HepG2 (cell line): ENCODE results near the gene PROX1. TPM values are rescaled to one million over a fixed set of nuclear protein-coding genes. Genes with fewer than 3 reads are reported as not detected.

ENCODE experiments used
- BHLHE40 ChIP-seq: IDR thresholded peaks from 2 replicates; pipeline ENCODE4 v1.6.1; 2011; ENCODE audit warnings: low read length, improper control_type of control experiment
- CC2D1A ChIP-seq: sonication (generic); formaldehyde crosslinking; IDR thresholded peaks from 2 replicates; pipeline ENCODE4 v1.8.1; 2023; ENCODE audit warnings: mild to moderate bottlenecking, missing genetic modification reagents
- DNMT1 ChIP-seq: sonication (generic); formaldehyde crosslinking; IDR thresholded peaks from 2 replicates; pipeline ENCODE4 v1.5.1; 2020; ENCODE audit warnings: mild to moderate bottlenecking, missing genetic modification reagents
- FOXP1 ChIP-seq, 2 experiments: fragments of 450-650 bp in 1 of 2; IDR thresholded peaks; 2 replicates each; pipeline ENCODE4 v1.6.1; 2017 to 2018; ENCODE audit warnings: antibody characterized with exemption in 1 of 2
- HMG20B ChIP-seq: conservative IDR thresholded peaks from 2 replicates; pipeline ENCODE4 v1.6.1; 2016; ENCODE audit warnings: missing genetic modification reagents, missing compliant biosample characterization
- PTBP1 ChIP-seq: fragments of 200-400 bp; formaldehyde crosslinking; IDR thresholded peaks from 2 replicates; pipeline ENCODE4 v1.6.1; 2018; ENCODE audit warnings: low read length, low read depth; ENCODE audit not compliant: poor library complexity, severe bottlenecking
- RBAK ChIP-seq: sonication (generic); formaldehyde crosslinking; IDR thresholded peaks from 2 replicates; pipeline ENCODE4 v1.5.1; 2020; ENCODE audit warnings: mild to moderate bottlenecking, missing genetic modification reagents
- SMAD1 ChIP-seq: sonication (generic); formaldehyde crosslinking; IDR thresholded peaks from 2 replicates; pipeline ENCODE4 v1.4.0; 2020; ENCODE audit warnings: missing genetic modification reagents, low read depth, mild to moderate bottlenecking, borderline replicate concordance
- TBX3 ChIP-seq: fragments of 450-650 bp; IDR thresholded peaks from 2 replicates; pipeline ENCODE4 v1.6.1; 2017; ENCODE audit warnings: antibody characterized with exemption, mild to moderate bottlenecking, inconsistent platforms, borderline replicate concordance
- ZFP62 ChIP-seq: sonication (generic); formaldehyde crosslinking; IDR thresholded peaks from 2 replicates; pipeline ENCODE4 v1.4.0; 2020; ENCODE audit warnings: missing genetic modification reagents
- ZNF3 ChIP-seq: IDR thresholded peaks from 2 replicates; pipeline ENCODE4 v1.7.0; 2017; ENCODE audit warnings: inconsistent platforms
- ZNF430 ChIP-seq: sonication (generic); formaldehyde crosslinking; IDR thresholded peaks from 2 replicates; pipeline ENCODE4 v1.9.0; 2021; ENCODE audit warnings: mild to moderate bottlenecking, missing genetic modification reagents
- ZNF501 ChIP-seq: sonication (generic); formaldehyde crosslinking; IDR thresholded peaks from 2 replicates; pipeline ENCODE4 v1.5.1; 2020; ENCODE audit warnings: mild to moderate bottlenecking, moderate library complexity, missing genetic modification reagents
- ZNF543 ChIP-seq: sonication (generic); formaldehyde crosslinking; IDR thresholded peaks from 2 replicates; pipeline ENCODE4 v1.4.0; 2020; ENCODE audit warnings: mild to moderate bottlenecking, missing genetic modification reagents
- ZNF570 ChIP-seq: sonication (generic); formaldehyde crosslinking; IDR thresholded peaks from 2 replicates; pipeline ENCODE4 v1.4.0; 2020; ENCODE audit warnings: mild to moderate bottlenecking, missing genetic modification reagents, borderline replicate concordance
- ZNF883 ChIP-seq: sonication (generic); formaldehyde crosslinking; IDR thresholded peaks from 2 replicates; pipeline ENCODE4 v1.5.1; 2020; ENCODE audit warnings: mild to moderate bottlenecking, missing genetic modification reagents; ENCODE audit errors: not compliant biosample characterization
- polyA plus RNA-seq, 8 experiments: library from polyadenylated mRNA; depleted of rRNA in 3 of 8; stranded (reverse) in 7 of 8; unstranded in 1 of 8; fragments of >200 nt; fragmentation: Illumina TruSeq in 4 of 8; extraction: Trizol in 4 of 8; gene quantifications; 2 replicates each; pipeline versions ENCODE4 v1.2.1 to v1.2.3, GENCODE V29; 2011 to 2016; ENCODE audit warnings: low read depth in 4 of 8, missing spikeins in 1 of 8, mixed read lengths in 1 of 8; ENCODE audit not compliant: insufficient read depth in 1 of 8
- total RNA-seq, 5 experiments: library from RNA; depleted of rRNA; stranded (reverse); fragments of >200 nt; fragmentation: Illumina TruSeq; extraction: Trizol; gene quantifications; 2 replicates each; pipeline ENCODE4 v1.2.3, GENCODE V29; 2016; ENCODE audit warnings: low read depth in 1 of 5
- TF ChIP-seq, protein P1 (sequence below): sonication (generic); formaldehyde crosslinking; IDR thresholded peaks from 2 replicates; pipeline ENCODE4 v1.8.0; 2022; ENCODE audit warnings: missing genetic modification reagents, mild to moderate bottlenecking, moderate library complexity, borderline replicate concordance
- TF ChIP-seq, protein P2 (sequence below): sonication (generic); formaldehyde crosslinking; IDR thresholded peaks from 2 replicates; pipeline ENCODE4; 2020; ENCODE audit warnings: missing genetic modification reagents, mild to moderate bottlenecking, borderline replicate concordance
- TF ChIP-seq, protein P3 (sequence below): IDR thresholded peaks from 2 replicates; pipeline ENCODE4 v1.6.1; 2016; ENCODE audit warnings: missing genetic modification reagents, missing compliant biosample characterization
- TF ChIP-seq, protein P4 (sequence below): sonication (generic); formaldehyde crosslinking; IDR thresholded peaks from 2 replicates; pipeline ENCODE4 v1.4.0; 2020; ENCODE audit warnings: missing genetic modification reagents
- TF ChIP-seq, protein P5 (sequence below): sonication (generic); formaldehyde crosslinking; IDR thresholded peaks from 2 replicates; pipeline ENCODE4 v1.5.0; 2020; ENCODE audit warnings: missing genetic modification reagents

The PROX1 gene
- total and polyA plus RNA-seq, 2 of the 13 experiments (the other 11 are each of a cell fraction or from before 2014, with no cell fraction given): 12.3 to 30.2 TPM

DNA sequence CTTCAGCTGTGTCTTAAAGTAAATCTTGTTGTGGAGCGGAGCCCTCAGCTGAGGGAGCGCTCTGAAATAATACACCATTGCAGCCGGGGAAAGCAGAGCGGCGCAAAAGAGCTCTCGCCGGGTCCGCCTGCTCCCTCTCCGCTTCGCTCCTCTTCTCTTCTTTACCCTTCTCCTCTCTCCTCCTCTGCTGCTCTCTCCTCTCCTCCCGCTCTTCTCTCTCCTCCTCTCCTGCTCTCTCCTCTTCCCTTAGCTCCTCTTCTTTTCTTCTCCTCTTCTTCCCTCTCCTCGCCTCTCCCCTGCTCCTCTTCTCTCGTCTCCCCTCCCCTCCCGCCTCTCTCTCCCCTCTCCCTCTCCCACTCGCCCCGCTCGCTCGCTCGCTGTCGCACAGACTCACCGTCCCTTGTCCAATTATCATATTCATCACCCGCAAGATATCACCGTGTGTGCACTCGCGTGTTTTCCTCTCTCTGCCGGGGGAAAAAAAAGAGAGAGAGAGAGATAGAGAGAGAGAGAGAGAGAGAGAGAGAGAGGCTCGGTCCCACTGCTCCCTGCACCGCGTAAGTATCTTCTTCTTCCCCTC is at the start of gene PROX1 (continued):
- peak; percentile 90 for TF ChIP-seq PTBP1
- TF ChIP-seq ZNF883 (CRISPR knock-in tag): peak; percentile 59
- TF ChIP-seq, protein P1, sequence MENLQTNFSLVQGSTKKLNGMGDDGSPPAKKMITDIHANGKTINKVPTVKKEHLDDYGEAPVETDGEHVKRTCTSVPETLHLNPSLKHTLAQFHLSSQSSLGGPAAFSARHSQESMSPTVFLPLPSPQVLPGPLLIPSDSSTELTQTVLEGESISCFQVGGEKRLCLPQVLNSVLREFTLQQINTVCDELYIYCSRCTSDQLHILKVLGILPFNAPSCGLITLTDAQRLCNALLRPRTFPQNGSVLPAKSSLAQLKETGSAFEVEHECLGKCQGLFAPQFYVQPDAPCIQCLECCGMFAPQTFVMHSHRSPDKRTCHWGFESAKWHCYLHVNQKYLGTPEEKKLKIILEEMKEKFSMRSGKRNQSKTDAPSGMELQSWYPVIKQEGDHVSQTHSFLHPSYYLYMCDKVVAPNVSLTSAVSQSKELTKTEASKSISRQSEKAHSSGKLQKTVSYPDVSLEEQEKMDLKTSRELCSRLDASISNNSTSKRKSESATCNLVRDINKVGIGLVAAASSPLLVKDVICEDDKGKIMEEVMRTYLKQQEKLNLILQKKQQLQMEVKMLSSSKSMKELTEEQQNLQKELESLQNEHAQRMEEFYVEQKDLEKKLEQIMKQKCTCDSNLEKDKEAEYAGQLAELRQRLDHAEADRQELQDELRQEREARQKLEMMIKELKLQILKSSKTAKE (CRISPR knock-in tag): no peak
- TF ChIP-seq, protein P2, sequence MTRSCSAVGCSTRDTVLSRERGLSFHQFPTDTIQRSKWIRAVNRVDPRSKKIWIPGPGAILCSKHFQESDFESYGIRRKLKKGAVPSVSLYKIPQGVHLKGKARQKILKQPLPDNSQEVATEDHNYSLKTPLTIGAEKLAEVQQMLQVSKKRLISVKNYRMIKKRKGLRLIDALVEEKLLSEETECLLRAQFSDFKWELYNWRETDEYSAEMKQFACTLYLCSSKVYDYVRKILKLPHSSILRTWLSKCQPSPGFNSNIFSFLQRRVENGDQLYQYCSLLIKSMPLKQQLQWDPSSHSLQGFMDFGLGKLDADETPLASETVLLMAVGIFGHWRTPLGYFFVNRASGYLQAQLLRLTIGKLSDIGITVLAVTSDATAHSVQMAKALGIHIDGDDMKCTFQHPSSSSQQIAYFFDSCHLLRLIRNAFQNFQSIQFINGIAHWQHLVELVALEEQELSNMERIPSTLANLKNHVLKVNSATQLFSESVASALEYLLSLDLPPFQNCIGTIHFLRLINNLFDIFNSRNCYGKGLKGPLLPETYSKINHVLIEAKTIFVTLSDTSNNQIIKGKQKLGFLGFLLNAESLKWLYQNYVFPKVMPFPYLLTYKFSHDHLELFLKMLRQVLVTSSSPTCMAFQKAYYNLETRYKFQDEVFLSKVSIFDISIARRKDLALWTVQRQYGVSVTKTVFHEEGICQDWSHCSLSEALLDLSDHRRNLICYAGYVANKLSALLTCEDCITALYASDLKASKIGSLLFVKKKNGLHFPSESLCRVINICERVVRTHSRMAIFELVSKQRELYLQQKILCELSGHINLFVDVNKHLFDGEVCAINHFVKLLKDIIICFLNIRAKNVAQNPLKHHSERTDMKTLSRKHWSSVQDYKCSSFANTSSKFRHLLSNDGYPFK (CRISPR knock-in tag): no peak
- no peak for TF ChIP-seq HMG20B (CRISPR knock-in tag)
- TF ChIP-seq, protein P3, sequence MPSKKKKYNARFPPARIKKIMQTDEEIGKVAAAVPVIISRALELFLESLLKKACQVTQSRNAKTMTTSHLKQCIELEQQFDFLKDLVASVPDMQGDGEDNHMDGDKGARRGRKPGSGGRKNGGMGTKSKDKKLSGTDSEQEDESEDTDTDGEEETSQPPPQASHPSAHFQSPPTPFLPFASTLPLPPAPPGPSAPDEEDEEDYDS: peak; percentile 87
- no peak for TF ChIP-seq CC2D1A (CRISPR knock-in tag)
- no peak for TF ChIP-seq TBX3
- TF ChIP-seq ZNF3: no peak
- no peak for TF ChIP-seq DNMT1
- no peak for TF ChIP-seq ZNF570
- no peak for TF ChIP-seq ZNF430
- no peak for TF ChIP-seq SMAD1
- TF ChIP-seq ZNF543 (CRISPR knock-in tag): peak; percentile 47; the same call in 1 of the 2 replicates
- no peak for TF ChIP-seq ZNF501 (CRISPR knock-in tag)
- TF ChIP-seq ZFP62 (CRISPR knock-in tag): no peak
- TF ChIP-seq, protein P4, sequence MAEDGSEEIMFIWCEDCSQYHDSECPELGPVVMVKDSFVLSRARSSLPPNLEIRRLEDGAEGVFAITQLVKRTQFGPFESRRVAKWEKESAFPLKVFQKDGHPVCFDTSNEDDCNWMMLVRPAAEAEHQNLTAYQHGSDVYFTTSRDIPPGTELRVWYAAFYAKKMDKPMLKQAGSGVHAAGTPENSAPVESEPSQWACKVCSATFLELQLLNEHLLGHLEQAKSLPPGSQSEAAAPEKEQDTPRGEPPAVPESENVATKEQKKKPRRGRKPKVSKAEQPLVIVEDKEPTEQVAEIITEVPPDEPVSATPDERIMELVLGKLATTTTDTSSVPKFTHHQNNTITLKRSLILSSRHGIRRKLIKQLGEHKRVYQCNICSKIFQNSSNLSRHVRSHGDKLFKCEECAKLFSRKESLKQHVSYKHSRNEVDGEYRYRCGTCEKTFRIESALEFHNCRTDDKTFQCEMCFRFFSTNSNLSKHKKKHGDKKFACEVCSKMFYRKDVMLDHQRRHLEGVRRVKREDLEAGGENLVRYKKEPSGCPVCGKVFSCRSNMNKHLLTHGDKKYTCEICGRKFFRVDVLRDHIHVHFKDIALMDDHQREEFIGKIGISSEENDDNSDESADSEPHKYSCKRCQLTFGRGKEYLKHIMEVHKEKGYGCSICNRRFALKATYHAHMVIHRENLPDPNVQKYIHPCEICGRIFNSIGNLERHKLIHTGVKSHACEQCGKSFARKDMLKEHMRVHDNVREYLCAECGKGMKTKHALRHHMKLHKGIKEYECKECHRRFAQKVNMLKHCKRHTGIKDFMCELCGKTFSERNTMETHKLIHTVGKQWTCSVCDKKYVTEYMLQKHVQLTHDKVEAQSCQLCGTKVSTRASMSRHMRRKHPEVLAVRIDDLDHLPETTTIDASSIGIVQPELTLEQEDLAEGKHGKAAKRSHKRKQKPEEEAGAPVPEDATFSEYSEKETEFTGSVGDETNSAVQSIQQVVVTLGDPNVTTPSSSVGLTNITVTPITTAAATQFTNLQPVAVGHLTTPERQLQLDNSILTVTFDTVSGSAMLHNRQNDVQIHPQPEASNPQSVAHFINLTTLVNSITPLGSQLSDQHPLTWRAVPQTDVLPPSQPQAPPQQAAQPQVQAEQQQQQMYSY (CRISPR knock-in tag): no peak
- TF ChIP-seq RBAK (CRISPR knock-in tag): no peak
- TF ChIP-seq, protein P5, sequence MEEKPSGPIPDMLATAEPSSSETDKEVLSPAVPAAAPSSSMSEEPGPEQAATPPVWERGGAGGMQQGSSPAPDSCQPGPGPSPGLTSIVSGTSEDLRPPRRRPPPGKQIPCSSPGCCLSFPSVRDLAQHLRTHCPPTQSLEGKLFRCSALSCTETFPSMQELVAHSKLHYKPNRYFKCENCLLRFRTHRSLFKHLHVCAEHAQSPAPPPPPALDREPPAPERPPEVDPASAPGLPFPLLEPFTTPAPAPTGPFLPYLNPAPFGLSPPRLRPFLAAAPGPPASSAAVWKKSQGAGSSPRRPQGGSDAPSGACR (CRISPR knock-in tag): no peak
- no peak for TF ChIP-seq BHLHE40
- TF ChIP-seq FOXP1 (IDR thresholded peaks at IDR 0.05): no peak
- TF ChIP-seq FOXP1 (CRISPR knock-in tag; IDR thresholded peaks at IDR 0.05): peak; percentile 38; the same call in 1 of the 2 replicates
